GM18907 (cell line): ENCODE results near the gene GRIA4.
A peak's percentile ranks its signal among the peaks of the same experiment; 100 is the strongest.

Experiments used
- ATAC-seq: cut with Tn5 transposase; IDR thresholded peaks from one replicate; pipeline ENCODE4 v1.9.1; 2021; ENCODE audit warnings: mild to moderate bottlenecking, moderate library complexity; ENCODE audit not compliant: unreplicated experiment

Gene GRIA4

GRCh38 chr11:105609832-105610781 is at the start of gene GRIA4:
GRIA4 (plus strand) TSS chr11:105610073; CDS start chr11:105610998, 925 bp downstream.
- no peak for ATAC-seq

DNA sequence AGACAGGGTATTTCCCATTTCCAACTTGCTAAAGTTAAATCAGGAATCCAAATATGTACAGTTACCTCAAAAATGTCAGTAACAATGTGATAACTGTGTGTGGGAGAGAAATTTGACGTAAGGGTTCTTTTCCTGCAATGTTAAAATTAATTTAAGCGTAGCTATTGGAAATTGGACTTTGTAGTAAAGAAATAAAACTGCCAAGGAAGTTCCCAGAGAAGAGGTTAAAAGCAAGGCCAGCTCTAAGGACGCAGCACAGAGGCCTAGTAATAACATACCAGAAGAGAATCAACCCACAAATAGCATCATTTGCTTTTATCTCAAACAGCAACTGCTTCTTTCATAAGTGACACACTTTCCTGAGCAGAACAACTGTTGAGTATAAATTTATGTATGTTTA is 36.8 kb upstream of the GRIA4 start:
- ATAC-seq: no peak

GRCh38 chr11:105574974-105575373 is 34.9 kb upstream of the GRIA4 start:
- no peak for ATAC-seq

GRCh38 chr11:105577641-105578040 is 32.2 kb upstream of the GRIA4 start:
- no peak for ATAC-seq

GRCh38 chr11:105579111-105579510 is 30.8 kb upstream of the GRIA4 start:
- ATAC-seq: no peak

- ATAC-seq: no peak
Measured at GRCh38 chr11:105582497-105582896, 27.4 kb upstream of the GRIA4 start.

- ATAC-seq: no peak
Measured at GRCh38 chr11:105588001-105588400, 21.9 kb upstream of the GRIA4 start.

DNA sequence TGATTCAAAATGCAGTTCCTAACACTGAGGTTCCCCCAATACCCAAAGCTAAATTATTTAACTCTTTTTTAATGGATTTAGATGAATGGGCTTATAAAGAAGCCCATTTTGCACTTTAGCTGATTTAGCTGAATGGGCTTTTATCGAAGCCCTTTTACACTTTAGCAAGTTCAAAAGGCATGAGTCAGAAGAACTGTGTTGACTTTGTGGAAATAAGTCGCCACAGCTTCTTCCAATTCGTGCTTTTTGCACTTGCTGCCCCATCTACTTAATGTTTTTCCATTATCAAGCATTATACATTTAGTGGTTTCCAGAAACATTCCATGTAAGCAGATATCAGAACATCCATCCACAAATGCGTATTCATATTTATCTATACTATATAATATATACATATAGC is 20.5 kb upstream of the GRIA4 start:
- ATAC-seq: no peak

DNA sequence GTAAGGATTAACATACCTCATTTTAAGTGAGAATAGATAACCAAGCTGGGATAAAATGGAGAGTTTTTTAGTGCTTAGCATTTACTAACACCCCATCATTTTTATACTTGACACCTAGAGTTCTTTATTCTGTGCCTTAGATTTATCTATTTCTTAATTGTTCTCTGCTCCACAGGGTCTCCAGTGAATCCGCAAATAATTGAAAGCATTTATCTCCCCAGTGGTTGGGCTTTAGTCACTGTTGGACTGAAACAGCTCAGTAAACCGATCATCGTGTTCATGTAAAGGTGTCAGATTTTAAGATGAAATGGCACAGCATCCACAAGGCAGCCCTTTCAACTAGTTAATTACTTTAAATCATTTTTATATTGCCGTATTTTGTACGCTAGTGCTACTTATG is 17.8 kb upstream of the GRIA4 start:
- ATAC-seq: no peak

DNA sequence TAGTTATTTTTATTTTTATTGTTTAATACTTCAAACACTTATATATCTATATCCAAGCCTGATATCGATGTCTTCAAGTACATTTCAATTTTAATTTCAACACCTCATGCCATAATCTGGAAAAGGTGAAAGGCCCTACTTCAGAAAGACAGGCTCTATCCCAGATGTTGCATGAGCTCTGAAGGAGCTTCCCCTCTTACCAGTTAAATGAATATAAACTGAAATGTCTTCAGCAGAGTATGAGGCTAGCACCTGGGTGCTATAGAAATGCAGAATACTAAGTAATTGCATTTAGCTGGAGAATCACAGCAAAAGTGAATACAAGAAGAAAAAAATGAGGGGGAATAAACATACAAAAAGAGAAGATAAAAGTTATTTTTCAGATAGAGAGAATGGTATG is 11.5 kb upstream of the GRIA4 start:
- no peak for ATAC-seq

DNA sequence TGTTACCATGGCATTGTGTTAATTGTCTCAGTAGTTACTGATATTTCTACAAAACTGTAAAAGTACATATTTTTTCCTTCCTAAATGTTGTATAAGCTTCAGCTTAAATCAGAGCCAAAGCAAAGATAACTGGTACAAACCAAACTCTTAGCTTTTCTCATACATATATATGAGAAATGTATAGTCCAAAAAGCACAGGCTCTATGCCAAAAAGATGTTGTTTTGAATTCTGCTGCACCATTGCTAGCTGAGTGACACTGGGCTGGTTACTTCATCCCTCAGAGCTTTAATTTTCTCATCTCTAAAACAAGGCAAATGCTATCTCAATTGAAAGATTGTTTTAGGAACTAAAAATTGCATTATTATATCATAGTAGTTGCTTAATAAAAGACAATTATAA is 6.7 kb upstream of the GRIA4 start:
- no peak for ATAC-seq

DNA sequence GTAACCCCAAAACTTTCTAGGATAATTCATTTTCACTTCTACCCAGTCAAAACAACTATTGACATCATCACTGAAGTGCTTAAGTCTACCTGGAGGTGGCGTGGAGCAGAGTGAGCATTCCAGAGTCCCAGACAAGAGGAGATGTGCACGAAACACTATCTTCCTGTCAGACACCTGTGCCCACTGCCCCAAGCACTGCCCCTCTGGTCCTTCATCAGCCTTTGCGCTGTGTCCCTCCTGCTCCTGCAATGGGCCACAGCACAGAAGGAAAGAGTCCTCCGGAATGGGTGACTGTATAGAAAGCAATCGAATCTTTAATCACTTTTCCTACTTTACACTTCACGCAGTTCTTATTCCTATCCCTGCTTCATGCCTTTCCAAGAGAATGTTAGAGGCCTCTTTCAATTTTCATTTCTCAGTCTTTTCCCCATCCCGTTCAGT is 512 bp upstream of the GRIA4 start:
- peak; percentile 92 for ATAC-seq

- ATAC-seq: no peak
Measured at GRCh38 chr11:105610871-105611571, 1.1 kb downstream of the GRIA4 start.

- no peak for ATAC-seq
Measured at GRCh38 chr11:105611572-105612441, 1.9 kb downstream of the GRIA4 start.

DNA sequence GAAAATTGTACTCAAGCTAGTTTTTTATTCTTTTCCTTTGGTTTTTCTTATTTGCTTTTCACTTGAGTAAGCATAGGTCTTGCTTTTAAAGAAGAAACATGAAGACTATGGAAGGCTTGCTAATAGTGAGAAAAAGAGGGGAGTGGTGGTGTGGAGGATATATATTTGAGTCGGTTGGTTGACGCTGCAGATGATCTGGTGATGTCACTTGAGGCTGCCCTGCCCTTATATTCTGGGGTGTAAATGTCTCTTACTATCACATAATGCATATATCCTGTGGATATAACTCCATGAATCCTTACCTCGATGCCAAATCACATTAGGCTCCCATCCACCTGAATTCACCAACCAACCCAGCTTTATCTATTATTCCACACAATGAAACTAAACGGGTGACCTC is 2.9 kb downstream of the GRIA4 start:
- ATAC-seq: no peak

DNA sequence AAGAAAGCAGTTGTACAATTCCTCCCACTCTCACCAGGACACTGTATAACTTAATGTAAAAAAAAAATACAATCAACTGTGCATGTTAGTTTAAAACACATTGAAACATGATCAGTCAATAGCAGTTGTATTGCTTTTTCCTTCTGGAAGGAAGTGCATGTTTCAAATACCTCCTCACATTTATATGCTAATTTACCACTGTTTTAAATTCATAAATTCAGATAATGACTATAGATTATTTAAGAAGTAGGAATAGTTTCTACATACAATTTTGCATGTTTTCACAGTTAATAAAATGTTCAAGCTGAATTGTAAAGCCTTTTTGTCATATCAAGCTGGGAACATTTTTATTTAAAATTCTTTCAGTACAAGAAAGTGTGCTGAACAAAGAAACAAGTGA is 3.3 kb downstream of the GRIA4 start:
- ATAC-seq: no peak

DNA sequence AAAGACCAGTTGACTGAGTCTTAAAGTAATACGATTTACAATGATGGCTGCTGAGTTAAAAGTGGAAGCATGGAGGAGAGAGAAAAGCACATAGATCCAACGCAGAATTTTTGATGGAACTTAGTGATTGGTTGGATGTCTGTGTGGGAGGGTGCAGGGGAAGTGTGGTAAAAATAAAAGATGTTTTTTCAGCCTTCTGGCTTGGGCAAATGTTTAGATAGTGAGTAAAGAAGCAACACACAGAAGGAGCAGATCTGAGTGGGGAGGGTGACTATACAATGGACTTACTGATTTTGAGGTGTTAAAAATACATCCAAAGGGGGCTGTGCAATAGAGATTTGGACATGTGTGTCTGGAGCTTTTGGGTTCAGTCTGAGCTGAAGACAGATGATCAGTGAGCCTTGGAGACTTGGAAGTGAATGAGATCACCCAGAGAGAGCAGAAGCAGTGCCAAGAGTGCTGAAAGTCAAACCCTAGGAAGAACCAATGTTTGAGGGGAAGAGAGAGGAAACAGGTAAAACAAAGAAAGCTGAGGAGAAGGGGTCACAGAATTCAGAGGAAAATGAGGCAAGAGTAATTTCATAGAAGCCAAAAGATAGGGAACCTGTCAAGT is 8.6 kb downstream of the GRIA4 start:
- no peak for ATAC-seq

DNA sequence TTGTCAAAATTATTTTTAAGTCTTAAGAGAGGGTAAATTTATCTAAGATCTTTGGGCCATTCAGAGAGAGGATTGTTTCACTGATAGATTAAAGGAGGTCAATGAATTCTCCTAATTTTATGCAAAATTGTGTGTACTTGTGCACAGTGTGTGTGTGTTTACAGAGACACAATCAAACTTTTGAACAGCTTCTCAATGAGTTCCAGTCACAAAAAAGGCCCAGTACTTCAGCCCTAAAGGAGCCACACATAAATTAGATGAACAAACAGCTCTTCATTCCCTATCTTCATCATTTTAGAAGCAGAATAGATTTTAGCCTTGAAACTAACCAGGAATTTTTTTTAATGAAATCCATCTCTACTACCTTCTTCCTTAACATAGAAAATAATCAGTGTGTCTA is 9.7 kb downstream of the GRIA4 start:
- ATAC-seq: no peak

DNA sequence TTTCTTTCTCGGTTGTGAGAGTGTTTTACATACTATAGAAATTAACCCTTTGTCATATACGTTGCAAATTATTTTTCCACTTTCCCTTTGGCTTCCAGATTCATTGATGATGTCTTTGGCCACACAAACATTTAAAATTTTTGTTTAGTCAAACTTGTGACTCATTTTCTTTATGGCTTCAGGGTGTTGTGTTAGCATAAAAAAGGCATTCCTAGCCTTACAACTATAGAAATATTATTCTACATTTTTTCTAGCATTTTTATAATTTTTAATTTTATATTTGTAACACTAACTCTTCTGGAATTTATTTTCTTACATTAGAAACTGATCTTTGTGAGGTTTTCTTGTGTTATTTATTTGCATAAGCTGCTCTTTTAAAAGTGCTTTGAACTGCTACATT is 12.1 kb downstream of the GRIA4 start:
- no peak for ATAC-seq

DNA sequence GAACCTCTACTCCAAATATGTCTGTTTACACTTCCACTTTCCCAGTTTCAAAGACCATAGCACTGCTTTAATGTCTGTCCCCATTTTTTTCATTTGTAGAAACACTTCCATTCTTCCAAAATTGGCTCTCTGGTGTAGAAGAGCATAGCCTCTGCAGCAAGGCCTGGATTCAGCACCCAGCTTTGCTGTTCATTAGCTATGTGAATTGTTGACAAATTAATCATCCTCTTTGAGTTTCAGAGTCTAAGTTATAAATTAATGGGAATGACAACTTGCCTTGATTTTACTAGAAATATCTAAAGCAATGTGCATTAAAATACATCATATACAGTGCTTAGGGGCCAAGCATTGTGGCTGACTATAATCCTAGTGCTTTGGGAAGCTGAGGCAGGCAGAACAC is 22.4 kb downstream of the GRIA4 start:
- ATAC-seq: no peak

- no peak for ATAC-seq
Measured at GRCh38 chr11:105635466-105635865, 25.6 kb downstream of the GRIA4 start.
